Left forelimb (tissue), 1 donor: ENCODE data around the gene TYSND1.
"Not testable (repeated sequence)": the region's sequence is repeated elsewhere in the genome, so short reads cannot be mapped to it uniquely, and the experiment has no call there.

Source experiments
- DNase-seq: peaks from one replicate; pipeline ENCODE4 v3.0.0-alpha.2; 2018; ENCODE audit warnings: low spot score

TYSND1 gene

GRCh38 chr10:70132098-70133029 lies 14.1 kb downstream of the TYSND1 start, which contains the start of gene AIFM2:
Gene AIFM2, minus strand, starts transcription at chr10:70132825. Its CDS starts 8,741 bp downstream, at chr10:70124084.
- no peak for DNase-seq

GRCh38 chr10:70131560-70131937 lies 15.0 kb downstream of the TYSND1 start:
- DNase-seq = no peak

- DNase-seq = no peak
These were observed 15.5 kb downstream of the TYSND1 start for GRCh38 chr10:70130878-70131559.

GRCh38 chr10:70126700-70127395 lies 19.7 kb downstream of the TYSND1 start:
- DNase-seq = no peak

GRCh38 chr10:70125918-70126552 lies 20.5 kb downstream of the TYSND1 start:
- DNase-seq = no peak

- DNase-seq = no peak
These were observed 21.6 kb downstream of the TYSND1 start for GRCh38 chr10:70124918-70125317.

GRCh38 chr10:70124415-70124814 lies 22.1 kb downstream of the TYSND1 start:
- no peak for DNase-seq

GRCh38 chr10:70123817-70124216 lies 22.7 kb downstream of the TYSND1 start:
- no peak for DNase-seq

GRCh38 chr10:70123166-70123565 lies 23.3 kb downstream of the TYSND1 start:
- DNase-seq = not testable (repeated sequence)

- DNase-seq = no peak
These were observed 23.8 kb downstream of the TYSND1 start for GRCh38 chr10:70122742-70123141.

- no peak for DNase-seq
These were observed 25.1 kb downstream of the TYSND1 start for GRCh38 chr10:70121281-70121949.

GRCh38 chr10:70120417-70120816 lies 26.1 kb downstream of the TYSND1 start:
- DNase-seq = no peak

- DNase-seq = no peak
These were observed 26.9 kb downstream of the TYSND1 start for GRCh38 chr10:70119623-70120022.

- DNase-seq = no peak
These were observed 27.3 kb downstream of the TYSND1 start for GRCh38 chr10:70119197-70119596.

- DNase-seq = no peak
These were observed 28.3 kb downstream of the TYSND1 start for GRCh38 chr10:70118196-70118595.

- no peak for DNase-seq
These were observed 28.9 kb downstream of the TYSND1 start for GRCh38 chr10:70117646-70118045.

GRCh38 chr10:70115948-70116682 lies 30.4 kb downstream of the TYSND1 start:
- DNase-seq = no peak

GRCh38 chr10:70114902-70115301 lies 31.6 kb downstream of the TYSND1 start:
- DNase-seq = no peak

GRCh38 chr10:70112071-70112470 lies 34.4 kb downstream of the TYSND1 start:
- DNase-seq = no peak

- DNase-seq = no peak
These were observed 35.0 kb downstream of the TYSND1 start for GRCh38 chr10:70111496-70111895.
